Cerebellar cortex (tissue), 1 donor: ENCODE measurements around the gene UBE3D.
"Not testable (repeated sequence)": the region's sequence is repeated elsewhere in the genome, so short reads cannot be mapped to it uniquely, and the experiment has no call there.

Source experiments
- DNase-seq: peaks from one replicate; pipeline ENCODE4 v3.0.0-alpha.2; 2015; ENCODE audit warnings: low spot score

The UBE3D gene

DNA sequence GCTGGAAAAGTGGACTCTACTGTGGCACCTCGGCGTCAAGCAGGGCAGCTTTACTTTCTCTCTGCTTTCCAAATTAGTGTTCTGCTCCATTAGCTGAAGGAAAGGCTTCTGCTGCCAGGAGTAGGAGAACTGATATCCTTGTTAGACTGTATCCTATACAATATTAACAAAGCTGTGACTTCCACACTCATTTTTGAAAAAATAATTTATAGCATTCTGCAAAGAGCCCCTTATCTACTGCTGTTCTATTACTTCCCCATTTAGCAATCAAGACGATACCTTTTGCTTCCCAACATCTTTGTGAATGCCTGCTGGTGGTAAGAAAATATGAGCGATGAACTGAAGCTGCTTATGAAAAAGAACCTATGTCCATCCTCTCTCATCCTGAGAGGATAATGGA lies 151.1 kb downstream of the UBE3D start:
- DNase-seq = no peak

- no peak for DNase-seq
These were observed 154.8 kb downstream of the UBE3D start for GRCh38 chr6:82910820-82911219.

GRCh38 chr6:82910395-82910794 lies 155.2 kb downstream of the UBE3D start:
- no peak for DNase-seq

- DNase-seq = no peak
These were observed 156.1 kb downstream of the UBE3D start for GRCh38 chr6:82909551-82909950.

- no peak for DNase-seq
These were observed 157.0 kb downstream of the UBE3D start for GRCh38 chr6:82908661-82909060.

DNA sequence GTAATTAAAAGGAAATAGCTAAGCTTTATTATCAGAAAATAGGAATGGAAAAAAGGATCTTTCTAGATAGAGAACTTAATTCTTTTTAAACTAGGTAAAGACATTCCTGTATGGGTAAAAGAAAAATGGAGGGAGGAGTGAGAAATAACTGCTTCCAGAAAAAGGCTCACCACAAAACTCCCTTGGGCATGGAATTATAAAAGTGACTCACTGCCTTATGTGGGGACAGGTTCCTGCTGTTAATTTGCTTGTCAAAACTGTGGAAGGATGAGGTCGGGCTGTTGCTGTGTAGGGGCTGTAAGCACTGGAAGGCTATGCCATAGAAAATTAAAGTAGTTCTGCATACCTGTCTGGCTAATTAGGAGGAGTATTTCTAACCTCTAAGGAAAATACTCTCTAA lies 158.7 kb downstream of the UBE3D start:
- no peak for DNase-seq

- no peak for DNase-seq
These were observed 159.2 kb downstream of the UBE3D start for GRCh38 chr6:82906489-82906888.

DNA sequence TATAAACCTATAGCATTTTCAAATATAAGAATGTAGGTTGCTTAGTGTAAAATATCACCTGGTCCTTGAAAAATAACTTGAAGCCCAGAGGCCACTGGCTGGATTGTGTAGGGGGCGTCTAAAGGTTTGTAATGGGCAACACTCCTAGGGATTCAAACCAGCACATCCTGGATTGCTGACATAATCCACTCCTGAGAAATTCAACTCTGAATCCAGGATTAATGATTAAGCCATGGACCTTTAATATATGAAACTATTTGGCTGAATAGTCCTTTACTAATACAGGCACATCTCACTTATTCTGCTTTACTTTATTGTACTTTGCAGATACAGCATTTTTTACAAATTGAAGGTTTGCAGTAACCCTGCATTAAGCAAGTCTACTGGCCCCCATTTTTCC lies 160.8 kb downstream of the UBE3D start:
- DNase-seq = no peak

DNA sequence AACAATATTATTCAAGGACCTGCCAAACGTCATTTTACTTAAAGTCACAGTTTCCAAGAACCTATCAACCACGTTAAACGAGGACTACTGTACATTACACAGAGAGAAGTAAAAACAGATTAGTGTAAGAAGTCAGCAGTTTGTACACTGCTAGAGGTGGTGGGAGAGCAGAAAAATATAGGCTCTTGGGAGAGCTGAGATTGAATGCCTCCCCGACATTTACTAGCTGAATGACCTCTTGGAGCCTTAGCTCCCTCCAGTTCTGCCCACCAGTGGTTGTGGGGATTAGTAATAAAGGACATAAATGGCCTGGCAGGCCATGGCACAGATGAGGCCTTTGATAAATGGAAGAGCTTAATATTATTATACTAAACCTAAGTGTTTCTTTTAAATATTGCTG lies 161.4 kb downstream of the UBE3D start:
- DNase-seq = no peak

- no peak for DNase-seq
These were observed 163.4 kb downstream of the UBE3D start for GRCh38 chr6:82902290-82902689.

DNA sequence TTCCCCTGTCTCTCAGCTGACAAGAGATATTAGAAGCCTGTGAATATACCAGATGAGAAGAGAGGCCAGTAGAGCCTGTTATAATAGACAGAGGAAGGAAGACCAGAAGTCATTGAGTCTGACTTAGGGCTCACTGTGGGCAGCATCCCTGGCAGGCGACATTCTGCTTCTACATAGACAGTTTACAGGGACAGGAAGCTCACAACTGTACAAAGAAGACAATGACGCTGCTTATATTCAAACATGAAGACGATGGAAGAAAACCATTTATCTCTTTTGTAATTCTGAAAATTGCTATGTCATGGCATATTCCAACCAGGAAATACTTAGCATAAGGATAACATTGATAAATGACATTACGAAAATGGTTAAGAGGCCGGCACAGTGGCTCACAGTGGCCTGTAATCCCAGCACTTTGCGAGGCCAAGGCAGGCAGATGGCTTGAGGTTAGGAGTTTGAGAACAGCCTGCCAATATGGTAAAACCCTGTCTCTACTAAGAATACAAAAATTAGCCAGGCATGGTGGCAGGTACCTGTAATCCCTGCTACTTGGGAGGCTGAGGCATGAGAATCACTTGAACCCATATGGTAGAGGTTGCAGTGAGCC lies 170.9 kb downstream of the UBE3D start:
- DNase-seq = no peak

GRCh38 chr6:82893889-82894652 lies 171.6 kb downstream of the UBE3D start:
- DNase-seq = no peak

DNA sequence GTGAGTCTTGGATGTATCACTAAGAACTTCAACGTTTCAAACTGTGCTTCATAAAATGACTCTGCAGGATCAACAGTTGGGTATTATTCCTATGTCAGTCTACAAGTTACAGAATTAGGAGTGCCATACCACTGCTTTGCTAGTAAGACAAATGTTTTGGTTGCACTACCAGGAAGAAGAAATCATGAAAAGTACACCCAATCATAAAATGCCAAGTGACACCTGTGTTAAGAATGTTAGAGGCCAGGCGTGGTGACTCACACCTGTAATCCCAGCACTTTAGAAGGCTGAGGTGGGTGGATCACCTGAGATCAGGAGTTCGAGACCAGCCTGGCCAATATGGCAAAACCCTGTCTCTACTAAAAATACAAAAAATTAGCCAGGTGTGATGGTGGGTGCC lies 174.1 kb downstream of the UBE3D start:
- DNase-seq = not testable (repeated sequence)

DNA sequence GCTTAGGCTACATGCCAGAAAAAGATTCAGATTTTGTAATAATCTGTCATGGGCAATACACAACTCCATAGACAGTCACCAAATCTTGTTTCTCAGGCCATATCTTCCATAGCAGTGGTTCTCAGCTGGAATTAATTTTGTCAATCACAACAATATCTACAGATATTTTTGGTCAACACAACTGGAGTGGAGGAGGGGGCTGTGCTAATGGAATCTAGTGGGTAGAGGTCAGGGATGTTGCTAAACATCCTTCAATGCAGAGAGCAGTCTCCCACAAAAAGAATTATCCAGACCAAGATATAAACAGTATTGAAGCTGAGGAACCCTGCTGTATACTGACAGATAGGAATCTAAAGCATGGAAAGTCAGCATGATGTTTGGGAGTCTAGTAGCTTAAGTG lies 174.6 kb downstream of the UBE3D start:
- DNase-seq = no peak

- no peak for DNase-seq
These were observed 175.4 kb downstream of the UBE3D start for GRCh38 chr6:82890240-82890639.

DNA sequence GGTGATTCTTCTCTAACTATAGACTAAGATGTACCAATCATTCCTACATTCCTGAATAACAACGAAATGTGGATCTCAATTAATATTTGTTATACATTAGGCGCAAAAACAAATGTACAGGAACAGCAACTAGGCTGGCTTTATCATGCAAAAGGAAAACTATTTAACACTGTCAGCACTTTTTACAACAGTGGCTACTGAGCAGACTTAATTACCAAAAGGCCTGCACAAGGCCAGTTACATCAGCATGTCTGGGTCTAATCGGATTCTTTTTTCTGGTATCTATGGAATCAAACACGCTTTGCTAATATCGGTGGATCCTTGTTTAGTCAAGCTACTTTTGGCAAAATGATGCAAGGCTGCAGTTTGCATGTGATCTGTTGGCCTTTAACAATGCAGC lies 176.5 kb downstream of the UBE3D start:
- DNase-seq = no peak

- no peak for DNase-seq
These were observed 183.1 kb downstream of the UBE3D start for GRCh38 chr6:82882363-82883023.

GRCh38 chr6:82881519-82881918 lies 184.1 kb downstream of the UBE3D start:
- DNase-seq = no peak

DNA sequence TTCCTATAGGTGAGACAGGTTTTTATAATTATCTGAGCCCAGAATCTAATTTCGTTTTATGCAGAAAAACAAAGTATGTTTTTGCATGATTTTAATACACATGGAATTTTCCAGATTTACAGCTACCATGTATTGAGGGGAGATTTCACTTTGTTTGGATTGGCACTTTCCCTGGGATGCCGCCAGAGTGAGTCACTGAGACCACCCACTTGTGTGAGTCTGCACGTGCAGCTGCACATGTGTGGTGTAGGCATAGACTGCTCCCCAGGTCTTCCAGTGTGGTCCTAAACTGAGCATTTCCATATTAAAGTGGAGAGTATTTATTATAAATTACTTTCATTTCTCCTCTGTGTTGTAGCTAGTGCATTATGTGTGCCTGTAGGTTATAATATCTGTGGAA lies 186.8 kb downstream of the UBE3D start:
- DNase-seq = no peak

DNA sequence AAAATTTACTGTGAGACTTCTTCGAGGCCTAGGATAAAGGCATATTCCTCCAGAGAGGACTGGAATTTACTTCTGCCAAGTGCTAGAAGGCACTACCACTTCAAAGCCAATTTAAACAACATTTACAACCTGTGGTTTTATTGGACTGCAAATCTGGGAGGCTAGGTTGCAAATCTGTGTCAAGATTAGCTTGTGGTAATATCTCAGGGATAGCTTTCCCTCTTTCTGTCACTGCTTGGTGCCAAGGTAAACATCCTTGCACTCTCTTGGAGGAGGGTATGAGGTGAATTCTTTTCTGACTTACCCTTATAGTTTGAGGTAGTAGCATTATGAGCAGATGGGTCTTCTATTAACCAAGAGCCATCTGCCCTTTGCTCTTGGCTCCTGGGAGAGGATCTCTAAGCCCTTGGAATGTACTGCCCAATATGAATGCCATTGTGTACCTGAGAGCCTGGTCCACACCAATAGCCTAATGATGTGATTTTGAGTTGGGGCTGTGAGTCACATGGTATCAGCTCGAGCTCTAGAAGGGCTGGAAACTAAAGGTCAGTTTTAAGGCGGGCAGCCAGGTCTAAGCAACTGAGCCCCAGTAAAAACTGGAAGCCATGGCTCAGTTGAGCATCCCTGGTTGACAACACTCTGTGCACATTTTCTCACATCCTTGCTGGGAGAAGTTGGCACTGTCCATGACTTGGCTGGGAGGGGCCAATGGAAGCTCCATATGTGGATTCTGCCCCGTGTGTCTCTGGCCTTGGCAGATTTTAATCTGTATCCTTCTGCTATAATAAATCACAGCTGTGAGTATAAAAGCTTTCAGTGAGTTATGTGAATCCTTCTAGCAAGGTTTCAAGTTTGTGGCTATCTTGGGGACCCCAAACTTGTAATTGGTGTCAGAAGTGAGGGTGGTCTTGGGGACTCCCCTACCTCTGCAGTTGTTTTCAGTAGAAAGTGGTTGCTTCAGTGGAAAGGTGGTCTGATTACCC lies 188.1 kb downstream of the UBE3D start:
- DNase-seq = no peak

DNA sequence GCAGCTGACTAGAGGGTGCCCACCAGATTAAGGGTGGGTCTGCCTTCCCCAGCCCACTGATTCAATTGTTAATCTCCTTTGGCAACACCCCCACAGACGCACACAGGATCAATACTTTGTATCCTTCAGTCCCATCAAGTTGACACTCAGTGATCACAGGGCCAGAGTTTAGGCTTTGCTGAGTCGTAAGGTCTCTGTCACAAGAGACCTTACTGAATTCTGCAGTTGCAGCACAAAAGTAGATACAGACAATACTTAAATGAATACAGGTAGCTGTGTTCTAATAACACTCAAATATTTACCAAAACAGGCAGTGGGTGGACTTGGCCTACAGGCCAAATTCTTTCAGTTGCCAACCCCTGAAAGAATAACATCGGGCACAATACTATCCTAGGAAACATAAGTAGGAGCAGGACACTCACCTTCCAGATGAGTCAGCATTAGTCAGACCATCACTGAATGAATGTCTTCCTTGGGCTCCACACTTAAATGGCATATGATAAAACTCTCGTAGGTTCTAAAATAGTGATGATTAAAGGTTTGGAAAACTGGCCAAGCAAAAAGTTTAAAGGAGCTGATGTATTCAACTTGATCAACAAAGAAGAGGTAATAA lies 190.0 kb downstream of the UBE3D start:
- DNase-seq = no peak

GRCh38 chr6:82874867-82875266 lies 190.8 kb downstream of the UBE3D start:
- no peak for DNase-seq
